Effector memory CD8-positive, alpha-beta T cell (primary cell): Measurements from ENCODE around the gene ZNF777.
A peak's percentile ranks its signal among the peaks of the same experiment; 100 is the strongest.
"Not testable (repeated sequence)": the region's sequence is repeated elsewhere in the genome, so short reads cannot be mapped to it uniquely, and the experiment has no call there.

Source experiments
- ATAC-seq: fragments of 150-1000 bp; cut with Tn5 transposase; replicated peaks from 2 replicates; pipeline ENCODE4 v1.10.0; 2021; ENCODE audit warnings: mild to moderate bottlenecking, moderate library complexity
- DNase-seq, 3 experiments: peaks; one replicate each; pipeline ENCODE4 v3.0.0; 2021
- H3K27ac Mint-ChIP-seq, 2 donors: one replicate each; pipeline ENCODE4 v1.8.0; 2022; ENCODE audit warnings: mild to moderate bottlenecking in 2 of 2, mixed read lengths in 2 of 2, moderate library complexity in 2 of 2
- H3K27me3 Mint-ChIP-seq, 2 donors: one replicate each; pipeline ENCODE4 v1.8.0; 2022; ENCODE audit warnings: mixed read lengths in 2 of 2
- H3K36me3 Mint-ChIP-seq: one replicate; pipeline ENCODE4 v1.8.0; 2022; ENCODE audit warnings: mild to moderate bottlenecking, moderate library complexity, mixed read lengths; ENCODE audit not compliant: insufficient read depth
- H3K4me1 Mint-ChIP-seq, 2 donors: one replicate each; pipeline ENCODE4 v1.8.0; 2022; ENCODE audit warnings: low read depth in 2 of 2, mixed read lengths in 2 of 2
- H3K4me3 Mint-ChIP-seq, 2 donors: one replicate each; pipeline ENCODE4 v1.8.0; 2022; ENCODE audit warnings: mild to moderate bottlenecking in 2 of 2, mixed read lengths in 2 of 2, moderate library complexity in 2 of 2
- H3K9me3 Mint-ChIP-seq, 2 donors: one replicate each; pipeline ENCODE4 v1.8.0; 2022; ENCODE audit warnings: mixed read lengths in 2 of 2

The ZNF777 gene

DNA sequence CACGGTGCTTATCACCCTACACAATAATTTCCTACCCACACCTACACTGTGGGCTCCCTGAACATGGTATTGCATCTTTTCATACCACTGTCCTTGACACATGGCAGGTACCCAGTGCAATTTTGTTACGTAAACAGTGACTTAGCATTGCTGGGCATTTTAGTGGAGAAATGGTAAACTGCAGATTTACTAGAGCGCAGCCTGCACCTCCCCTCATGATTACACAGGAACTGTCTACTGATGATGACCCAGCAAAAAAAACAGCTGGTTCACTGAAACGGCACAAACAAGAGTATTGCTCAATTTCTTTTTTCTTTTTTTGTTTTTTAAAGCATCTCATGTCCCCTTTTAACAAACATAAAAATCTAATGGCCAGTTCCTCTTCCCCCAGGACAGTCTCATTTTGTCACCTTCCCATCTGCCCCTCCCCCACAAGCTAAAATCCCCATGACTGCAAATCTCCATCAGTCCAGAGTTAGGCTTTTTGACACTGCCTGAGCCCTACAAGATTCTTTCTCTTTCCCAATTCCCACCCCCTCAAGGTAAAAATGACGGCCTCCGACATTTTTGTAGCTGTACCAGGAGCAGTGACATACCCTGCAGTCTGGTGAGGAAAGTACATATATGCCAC is 34.0 kb upstream of the ZNF777 start:
- peaks cover 38% of the 10 kb centered on the region for H3K36me3 Mint-ChIP-seq
- peak overlapping the region in 1 of 2 donors; percentile 79 for H3K27ac Mint-ChIP-seq
- peaks cover 22 to 26% of the 10 kb centered on the region in 2 donors for H3K4me1 Mint-ChIP-seq
- H3K4me3 Mint-ChIP-seq: no peak overlapping the region
- no peak for DNase-seq
- H3K27me3 Mint-ChIP-seq: no peaks in the 10 kb centered on the region
- ATAC-seq: no peak
- no peaks in the 10 kb centered on the region for H3K9me3 Mint-ChIP-seq

DNA sequence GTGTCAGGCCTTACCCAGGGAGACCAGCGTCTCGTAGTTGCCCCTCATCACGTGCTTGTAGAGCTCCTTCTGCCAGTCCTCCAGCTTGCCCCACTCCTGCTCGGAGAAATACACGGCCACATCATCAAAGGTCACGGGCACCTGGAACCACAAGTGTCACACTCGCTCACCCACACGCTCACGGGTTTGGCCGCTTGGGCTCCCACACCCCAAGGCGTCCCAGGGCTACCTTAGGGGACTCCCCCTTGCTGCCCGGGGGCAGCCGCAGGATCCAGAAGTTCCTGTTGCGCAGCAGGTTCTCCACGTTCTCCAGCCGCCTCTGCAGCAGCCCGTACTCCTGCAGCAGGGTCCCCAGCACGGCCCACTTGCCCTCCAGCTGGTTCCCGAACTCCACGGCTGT is 33.1 kb upstream of the ZNF777 start:
- not testable (repeated sequence) for ATAC-seq, H3K9me3 Mint-ChIP-seq, H3K4me3 Mint-ChIP-seq, DNase-seq, H3K27ac Mint-ChIP-seq, H3K27me3 Mint-ChIP-seq
- Mint-ChIP-seq H3K36me3 (peaks cover 46% of the 10 kb centered on the region), H3K4me1 (peaks cover 27 to 33% of the 10 kb centered on the region in 2 donors)

DNA sequence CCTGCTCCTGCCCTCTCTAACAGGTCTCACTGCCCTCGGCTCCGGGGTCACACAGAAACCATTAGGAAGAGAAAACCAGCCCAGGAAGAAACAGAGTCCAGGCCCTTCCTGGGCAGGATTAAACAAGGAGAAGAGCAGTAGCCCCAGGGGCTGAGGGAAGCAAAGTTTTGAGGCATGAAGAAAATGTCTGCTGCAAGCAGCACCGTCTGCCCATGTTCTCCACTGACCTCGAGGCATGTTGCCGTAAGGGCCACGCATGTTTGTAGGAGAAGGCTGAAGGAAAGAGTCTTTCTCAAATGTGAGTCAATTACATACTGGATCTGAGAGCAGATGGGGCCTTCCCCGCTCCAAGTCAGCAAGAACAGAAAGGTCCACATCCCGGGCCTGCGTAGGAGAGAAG is 32.5 kb upstream of the ZNF777 start:
- DNase-seq (no peak), ATAC-seq (no peak)
- peaks cover 27 to 36% of the 10 kb centered on the region in 2 donors for H3K4me1 Mint-ChIP-seq
- no peaks in the 10 kb centered on the region for H3K9me3 Mint-ChIP-seq
- H3K27ac Mint-ChIP-seq: no peak overlapping the region
- no peak overlapping the region for H3K4me3 Mint-ChIP-seq
- no peaks in the 10 kb centered on the region for H3K27me3 Mint-ChIP-seq
- H3K36me3 Mint-ChIP-seq: peaks cover 52% of the 10 kb centered on the region

DNA sequence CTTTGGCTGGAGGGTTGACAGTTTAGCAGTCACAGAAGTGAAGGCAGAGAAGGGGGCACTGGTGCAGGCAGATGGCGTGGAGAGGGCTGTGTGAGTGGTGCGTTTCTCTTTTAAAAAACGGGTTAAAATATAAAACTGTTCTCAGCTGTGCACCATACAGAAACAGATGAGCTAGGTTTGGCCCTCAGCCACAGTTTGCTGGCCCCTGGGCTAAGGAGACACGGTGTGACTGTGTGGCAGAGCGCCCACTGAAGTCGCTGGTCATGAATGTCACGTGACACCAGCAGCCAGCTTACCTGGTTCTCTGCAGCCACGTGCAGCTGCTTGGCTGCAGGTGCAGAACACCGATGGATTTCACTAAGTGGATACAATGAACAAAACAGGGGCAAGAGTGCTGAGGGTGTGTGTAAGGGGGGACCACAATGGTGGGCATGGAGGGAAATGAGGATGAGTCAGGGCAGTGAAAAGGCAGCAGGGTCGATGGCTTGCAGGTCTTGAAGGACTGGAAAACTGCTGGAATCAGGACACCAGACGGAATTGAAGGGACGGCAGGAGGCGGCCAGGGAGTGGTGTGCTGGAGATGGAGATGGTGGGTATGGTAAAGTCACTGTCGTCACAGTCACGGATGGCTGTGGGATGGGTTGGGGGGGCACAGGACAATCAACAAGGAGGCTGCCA is 29.4 kb upstream of the ZNF777 start:
- Mint-ChIP-seq H3K27me3 (no peaks in the 10 kb centered on the region), H3K36me3 (peaks cover 70% of the 10 kb centered on the region), H3K4me1 (peaks cover 13 to 22% of the 10 kb centered on the region in 2 donors), H3K9me3 (no peaks in the 10 kb centered on the region), H3K27ac (peak overlapping the region; percentile 17 to 76), H3K4me3 (no peak overlapping the region)
- ATAC-seq: no peak
- DNase-seq: no peak

DNA sequence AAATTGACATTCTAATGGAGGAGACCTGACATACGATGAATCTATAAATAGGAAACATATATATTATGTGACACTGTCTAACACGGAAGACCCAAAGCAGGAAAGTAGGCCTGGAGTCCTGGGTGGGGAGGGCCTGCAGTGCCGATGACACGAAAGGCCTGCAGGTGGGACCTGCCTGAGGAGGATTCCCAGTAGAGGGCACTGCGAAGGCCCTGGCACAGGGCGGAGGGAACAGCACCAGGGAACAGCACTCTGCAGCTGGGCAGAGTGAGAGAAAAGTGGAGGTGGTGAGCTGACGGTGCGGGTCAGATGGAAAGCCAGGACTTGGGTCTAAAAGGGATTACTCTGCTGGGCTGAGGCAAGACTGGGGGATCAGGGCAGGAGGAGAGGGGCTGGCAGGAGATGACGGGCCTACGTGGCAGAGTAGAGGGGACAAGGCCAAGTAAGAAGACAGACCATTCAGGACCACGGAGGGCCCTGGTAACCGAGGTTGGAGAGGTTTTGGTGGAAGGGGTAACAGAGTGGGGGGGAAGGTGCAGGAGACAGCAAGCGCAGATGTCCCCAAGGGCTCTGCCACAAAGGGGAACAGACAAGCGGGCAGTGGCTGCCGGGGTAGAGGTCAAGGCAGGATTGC is 28.6 kb upstream of the ZNF777 start:
- Mint-ChIP-seq H3K27ac (peak overlapping the region in 1 of 2 donors; percentile 24), H3K4me3 (no peak overlapping the region), H3K36me3 (peaks cover 74% of the 10 kb centered on the region), H3K4me1 (peaks cover 10 to 17% of the 10 kb centered on the region in 2 donors), H3K9me3 (no peaks in the 10 kb centered on the region), H3K27me3 (no peaks in the 10 kb centered on the region)
- ATAC-seq (no peak), DNase-seq (no peak)

DNA sequence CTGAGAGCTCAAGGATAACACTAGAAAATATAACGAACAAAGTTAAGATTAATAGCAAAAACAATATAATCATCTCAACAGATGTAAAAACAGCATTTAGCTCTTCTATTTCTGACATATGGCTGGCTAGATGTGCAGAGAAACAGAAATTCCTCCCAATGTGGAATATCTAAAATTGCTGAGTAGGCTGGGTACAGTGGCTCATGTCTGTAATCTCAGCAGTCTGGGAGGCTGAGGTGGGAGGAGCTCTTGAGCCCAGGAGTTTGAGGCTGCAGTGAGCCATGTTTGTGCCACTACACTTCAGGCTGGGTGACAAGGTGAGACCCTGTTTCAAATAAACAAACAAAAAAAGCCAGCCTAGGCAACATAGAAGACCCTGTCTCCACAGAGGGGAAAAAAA is 18.7 kb upstream of the ZNF777 start:
- ATAC-seq: no peak
- Mint-ChIP-seq H3K36me3 (peaks cover 53% of the 10 kb centered on the region), H3K4me1 (peaks cover 4 to 9% of the 10 kb centered on the region in 2 donors)

DNA sequence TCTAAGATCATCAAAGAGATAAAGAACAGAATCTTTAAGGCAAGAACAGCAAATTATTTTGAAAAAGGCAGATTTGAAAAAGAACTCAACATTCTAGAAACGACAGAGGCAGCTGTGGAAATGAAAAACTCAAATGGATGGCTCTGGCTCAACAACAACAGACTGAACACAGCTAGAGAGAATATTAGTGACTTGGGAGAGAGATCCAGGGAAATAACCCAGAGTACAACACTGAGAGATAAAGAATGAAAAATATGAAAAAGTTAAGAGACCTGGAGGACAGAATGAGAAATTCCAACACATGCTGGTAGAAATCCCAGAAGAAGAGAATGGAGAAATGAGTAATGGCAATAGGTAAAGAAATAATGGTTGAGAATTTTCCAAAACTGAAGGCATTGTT is 17.9 kb upstream of the ZNF777 start:
- Mint-ChIP-seq H3K27ac (peak overlapping the region in 1 of 2 donors; percentile 13), H3K36me3 (peaks cover 60% of the 10 kb centered on the region), H3K4me1 (peaks cover 4 to 9% of the 10 kb centered on the region in 2 donors), H3K27me3 (no peaks in the 10 kb centered on the region), H3K4me3 (no peak overlapping the region), H3K9me3 (no peaks in the 10 kb centered on the region)
- ATAC-seq: no peak
- DNase-seq: no peak

More for the DNA sequence above, 18.7 kb upstream of the ZNF777 start:
- H3K27me3 Mint-ChIP-seq: no peaks in the 10 kb centered on the region
- H3K27ac Mint-ChIP-seq: no peak overlapping the region
- H3K4me3 Mint-ChIP-seq: no peak overlapping the region
- no peaks in the 10 kb centered on the region for H3K9me3 Mint-ChIP-seq
- DNase-seq: no peak

DNA sequence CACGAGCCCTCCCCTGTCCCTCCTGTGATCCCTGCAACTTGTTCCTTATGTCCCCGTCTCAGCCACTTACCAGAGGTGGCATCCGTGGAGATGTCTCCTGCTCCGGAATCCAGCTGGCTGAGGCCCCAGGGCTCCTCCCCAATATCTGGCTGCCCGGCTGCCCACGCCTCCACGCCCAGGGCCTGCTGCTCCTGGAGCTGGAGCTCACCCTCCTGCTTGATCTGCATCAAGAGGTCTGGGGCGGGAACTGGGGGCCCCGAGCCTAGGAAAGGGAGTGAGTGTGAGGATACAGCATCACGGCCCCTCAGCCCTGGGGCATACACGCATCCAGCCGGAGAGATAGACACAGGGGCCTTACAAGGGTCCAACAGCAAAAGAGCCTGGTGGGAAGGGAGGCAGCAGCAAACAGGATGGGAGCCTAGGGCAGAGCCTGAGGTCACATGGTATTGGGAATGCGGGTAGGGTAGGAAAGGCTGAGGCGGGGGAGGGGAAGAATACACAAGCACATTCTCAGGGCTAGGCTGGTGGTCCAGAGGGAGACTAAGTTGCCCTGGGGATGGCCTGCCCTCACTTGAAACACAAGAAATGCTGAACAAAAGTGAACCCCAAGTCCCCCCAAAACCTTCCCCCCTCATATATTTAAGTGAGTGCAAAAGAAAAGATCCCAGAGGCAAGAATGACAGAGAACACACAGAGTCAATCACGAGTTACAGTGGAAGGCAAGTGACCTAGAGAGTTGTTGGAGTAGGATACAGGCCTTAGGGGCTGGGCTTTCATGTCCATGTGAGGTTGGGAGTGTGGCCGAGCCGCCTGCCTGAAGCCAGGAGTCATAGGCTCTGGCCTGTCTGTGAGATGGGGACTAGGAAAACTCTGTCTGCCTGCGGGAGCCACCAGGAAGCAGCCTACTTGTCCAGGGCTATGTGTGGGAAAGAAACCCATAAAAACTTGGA is 16.9 kb upstream of the ZNF777 start:
- no peak for DNase-seq
- H3K9me3 Mint-ChIP-seq: no peaks in the 10 kb centered on the region
- ATAC-seq: no peak
- peaks cover 59% of the 10 kb centered on the region for H3K36me3 Mint-ChIP-seq
- H3K27ac Mint-ChIP-seq: peak overlapping the region; percentile 9 to 13
- H3K27me3 Mint-ChIP-seq: no peaks in the 10 kb centered on the region
- H3K4me3 Mint-ChIP-seq: no peak overlapping the region
- peaks cover 4 to 9% of the 10 kb centered on the region in 2 donors for H3K4me1 Mint-ChIP-seq

DNA sequence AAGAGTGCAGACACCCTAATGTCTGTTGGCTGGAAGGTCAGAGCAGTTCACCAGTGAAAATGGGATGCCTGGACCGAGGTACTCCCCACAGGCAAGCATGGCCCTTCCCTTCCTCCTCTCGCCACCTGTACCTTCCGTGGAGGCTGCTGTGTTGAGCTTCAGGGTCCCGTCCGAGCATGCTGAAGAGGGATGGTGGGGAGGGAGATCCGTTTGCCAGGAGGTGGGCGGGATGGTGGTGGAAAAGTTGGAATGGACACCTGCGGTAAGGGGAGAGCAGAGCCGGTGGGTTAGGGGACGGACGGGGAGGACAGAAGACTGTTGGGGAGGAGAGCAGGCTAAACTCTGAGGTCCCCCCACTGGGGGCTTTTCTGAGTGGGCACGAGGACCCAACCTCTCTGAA is 15.9 kb upstream of the ZNF777 start:
- H3K27me3 Mint-ChIP-seq: no peaks in the 10 kb centered on the region
- H3K36me3 Mint-ChIP-seq: peaks cover 59% of the 10 kb centered on the region
- peak overlapping the region; percentile 49 to 69 for H3K27ac Mint-ChIP-seq
- peaks cover 4 to 9% of the 10 kb centered on the region in 2 donors for H3K4me1 Mint-ChIP-seq
- no peak overlapping the region for H3K4me3 Mint-ChIP-seq
- no peaks in the 10 kb centered on the region for H3K9me3 Mint-ChIP-seq
- DNase-seq: no peak
- no peak for ATAC-seq

DNA sequence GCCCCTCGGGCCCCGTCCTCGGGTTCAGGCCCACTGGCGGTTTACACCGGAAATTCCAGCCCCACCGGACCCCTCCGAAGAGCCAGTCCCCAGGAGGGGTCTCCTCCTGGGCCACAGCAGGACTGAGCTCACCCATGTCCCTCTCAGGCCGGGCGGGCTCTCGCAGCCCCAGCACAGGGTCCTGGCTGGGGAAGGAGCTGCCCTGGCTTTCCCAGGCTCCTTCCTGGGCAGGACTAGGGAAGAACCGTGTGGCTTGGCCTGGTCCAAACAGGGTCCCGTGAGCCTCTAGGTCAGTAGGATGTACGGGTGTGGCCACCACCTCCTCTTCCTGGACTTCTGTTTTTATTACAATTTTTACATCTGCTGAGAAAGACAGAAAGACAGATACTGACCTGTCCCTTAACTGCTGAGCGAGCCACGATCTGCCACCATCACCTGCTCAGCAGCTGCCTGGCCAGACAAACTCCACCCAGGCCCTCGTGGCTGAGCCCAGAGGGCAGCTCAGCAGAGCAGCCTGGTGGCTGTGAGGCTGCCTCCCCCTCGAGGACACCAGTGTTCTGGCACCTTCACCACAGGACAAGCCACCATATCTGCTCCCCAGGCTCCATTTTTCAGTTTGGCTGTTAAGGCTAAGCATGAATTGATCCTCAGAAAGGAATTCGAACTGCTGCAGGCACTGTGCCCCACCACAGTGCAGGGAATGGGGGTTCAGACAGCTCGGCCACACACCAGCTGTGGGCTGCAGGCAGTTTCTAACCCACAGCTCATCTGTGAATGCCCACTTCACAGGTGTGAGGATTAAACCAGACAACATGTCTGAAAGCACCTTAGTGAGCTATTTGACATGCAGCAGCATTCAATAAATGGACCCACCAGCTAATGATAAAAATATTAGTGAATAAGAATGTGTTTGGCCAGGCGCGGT is 14.5 kb upstream of the ZNF777 start:
- H3K9me3 Mint-ChIP-seq: no peaks in the 10 kb centered on the region
- no peaks in the 10 kb centered on the region for H3K27me3 Mint-ChIP-seq
- DNase-seq: no peak
- no peak overlapping the region for H3K4me3 Mint-ChIP-seq
- peak overlapping the region; percentile 60 to 69 for H3K27ac Mint-ChIP-seq
- peaks cover 54% of the 10 kb centered on the region for H3K36me3 Mint-ChIP-seq
- H3K4me1 Mint-ChIP-seq: peaks cover 4 to 9% of the 10 kb centered on the region in 2 donors
- peak; percentile 58 for ATAC-seq

DNA sequence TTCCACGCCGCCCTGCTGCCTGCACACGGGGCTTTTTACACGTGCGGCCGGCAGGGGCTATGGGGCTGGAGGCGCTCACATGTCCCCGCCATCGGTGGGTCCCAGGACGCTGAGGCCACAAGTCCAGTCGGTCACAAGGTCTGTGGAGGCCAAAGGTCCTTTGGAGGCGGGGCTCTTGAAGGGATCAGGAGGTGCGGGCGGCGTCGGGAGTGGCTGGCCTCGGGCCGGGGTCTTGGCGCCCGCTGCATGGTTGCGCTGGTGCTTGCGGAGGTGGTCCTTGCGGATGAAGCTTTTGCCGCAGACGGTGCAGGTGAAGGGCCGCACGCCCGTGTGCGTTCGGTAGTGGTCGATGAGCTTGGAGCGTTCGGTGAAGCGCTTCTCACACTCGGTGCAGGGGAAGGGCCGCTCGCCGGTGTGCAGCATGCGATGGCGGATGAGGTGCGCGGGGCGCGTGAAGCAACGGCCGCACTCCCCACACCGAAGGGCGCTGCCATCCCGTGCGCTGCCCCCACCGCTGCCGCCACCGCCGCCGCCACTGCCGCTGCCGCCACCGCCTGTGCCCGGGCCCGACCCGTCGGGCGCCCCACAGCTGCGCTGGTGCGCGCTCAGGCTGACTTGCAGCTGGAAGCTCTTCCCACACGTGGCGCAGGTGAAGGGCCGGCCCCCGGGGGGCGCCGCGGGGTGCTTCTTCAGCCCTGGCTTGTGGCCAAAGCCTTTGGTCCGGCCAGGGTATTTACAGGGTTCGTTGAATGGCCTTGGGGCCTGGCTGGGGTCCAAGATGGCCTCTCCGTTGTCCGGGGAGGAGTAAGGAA is 13.7 kb upstream of the ZNF777 start:
- ATAC-seq: no peak
- H3K4me1 Mint-ChIP-seq: peaks cover 4 to 9% of the 10 kb centered on the region in 2 donors
- no peak overlapping the region for H3K4me3 Mint-ChIP-seq
- no peaks in the 10 kb centered on the region for H3K27me3 Mint-ChIP-seq
- no peaks in the 10 kb centered on the region for H3K9me3 Mint-ChIP-seq
- H3K36me3 Mint-ChIP-seq: peaks cover 54% of the 10 kb centered on the region
- DNase-seq: no peak
- H3K27ac Mint-ChIP-seq: peak overlapping the region in 1 of 2 donors; percentile 10

DNA sequence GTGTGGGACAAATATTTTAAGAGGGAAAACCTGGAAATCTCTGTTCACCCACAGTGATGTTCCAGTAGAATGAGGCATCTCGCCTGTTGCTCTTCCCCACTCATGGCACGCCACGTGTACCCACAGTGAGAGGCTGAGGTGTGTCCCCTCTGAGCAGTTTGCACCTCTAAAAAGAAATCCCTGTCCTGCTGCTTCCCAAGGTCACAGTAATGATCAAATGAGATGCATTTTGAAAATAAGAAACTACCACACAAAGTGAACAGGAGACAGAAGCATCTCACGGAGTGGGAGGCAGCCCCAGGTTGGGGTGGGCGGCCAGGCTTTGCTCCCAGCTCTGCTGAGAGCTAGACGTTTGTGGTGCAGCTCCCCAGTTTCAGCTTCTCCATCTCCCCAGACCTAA is 12.4 kb upstream of the ZNF777 start:
- DNase-seq (no peak), ATAC-seq (no peak)
- Mint-ChIP-seq H3K9me3 (no peaks in the 10 kb centered on the region), H3K4me1 (peaks cover 4 to 9% of the 10 kb centered on the region in 2 donors), H3K27ac (no peak overlapping the region), H3K27me3 (no peaks in the 10 kb centered on the region), H3K4me3 (no peak overlapping the region), H3K36me3 (peaks cover 51% of the 10 kb centered on the region)
